Gastroesophageal sphincter (tissue), 4 donors: ENCODE results near the gene SUPT3H. TPM values are rescaled to one million over a fixed set of nuclear protein-coding genes. Genes with fewer than 3 reads are reported as not detected.

Source experiments
- ATAC-seq: fragments of 150-250 bp; one replicate; pipeline ENCODE4 v1.9.1; 2016; ENCODE audit warnings: mild to moderate bottlenecking, moderate library complexity
- H3K27ac ChIP-seq, 4 donors: fragments of 200-600 bp; sonication (generic) in 3 of 4; 1 replicate in 3 of 4; 2 replicates in 1 of 4; pipeline ENCODE4 v1.5.1; 2016 to 2019
- H3K27me3 ChIP-seq: fragments of 200-600 bp; sonication (generic); one replicate; pipeline ENCODE4 v1.5.1; 2019
- H3K36me3 ChIP-seq, 2 donors: fragments of 200-600 bp; sonication (generic); one replicate each; pipeline ENCODE4 v1.5.1; 2019; ENCODE audit warnings: control low read depth in 1 of 2
- H3K4me1 ChIP-seq, 3 donors: fragments of 200-600 bp; sonication (generic); 1 replicate in 2 of 3; 2 replicates in 1 of 3; pipeline ENCODE4 v1.5.1; 2016 to 2019; ENCODE audit warnings: control low read depth in 2 of 3
- H3K4me3 ChIP-seq, 2 donors: fragments of 200-600 bp; sonication (generic); one replicate each; pipeline ENCODE4 v1.5.1; 2019; ENCODE audit warnings: mild to moderate bottlenecking in 1 of 2, moderate library complexity in 1 of 2
- H3K9me3 ChIP-seq, 3 donors: fragments of 200-600 bp; sonication (generic); one replicate each; pipeline ENCODE4 v1.5.1; 2017 to 2019; ENCODE audit warnings: control low read depth in 2 of 3
- CTCF ChIP-seq, 4 experiments: fragments of 200-600 bp in 2 of 4; fragments of 450-650 bp in 2 of 4; sonication (generic) in 1 of 4; IDR thresholded peaks; one replicate each; pipeline ENCODE4 v1.5.1; 2017 to 2019; ENCODE audit warnings: antibody characterized with exemption in 4 of 4, mild to moderate bottlenecking in 2 of 4, moderate library complexity in 2 of 4
- EP300 ChIP-seq: sonication (generic); formaldehyde crosslinking; IDR thresholded peaks from one replicate; pipeline ENCODE4 v1.6.1; 2017; ENCODE audit warnings: antibody characterized with exemption, mild to moderate bottlenecking
- POLR2A ChIP-seq, 2 donors: fragments of 450-650 bp; IDR thresholded peaks; one replicate each; pipeline ENCODE4 v1.6.1; 2017; ENCODE audit warnings: antibody characterized with exemption in 2 of 2, mild to moderate bottlenecking in 2 of 2, moderate library complexity in 1 of 2
- POLR2AphosphoS5 ChIP-seq: sonication (generic); formaldehyde crosslinking; IDR thresholded peaks from one replicate; pipeline ENCODE4 v1.6.1; 2017; ENCODE audit warnings: antibody characterized with exemption
- WGBS, 2 donors: methylation state at CpG; one replicate each; pipeline ENCODE4 v1.1.5; 2018; ENCODE audit warnings: low coverage in 1 of 2; 5-methylcytosine and 5-hydroxymethylcytosine counted together
- total RNA-seq, 4 donors: library from RNA; depleted of rRNA; stranded (reverse); fragments of >200 nt; gene quantifications; one replicate each; pipeline ENCODE4 v1.1.0, GENCODE V29; 2016

SUPT3H gene
- total RNA-seq, 4 donors from 2014 or later, result 3.6 to 13.1 (median 7.6) TPM

GRCh38 chr6:45038226-45038625 is 339.5 kb downstream of the SUPT3H start:
- no peak for ATAC-seq
- Histone ChIP-seq H3K36me3 (no peaks in the 10 kb centered on the region), H3K27me3 (no peaks in the 10 kb centered on the region), H3K4me1 (no peaks in the 10 kb centered on the region), H3K9me3 (no peaks in the 10 kb centered on the region), H3K27ac (no peak overlapping the region), H3K4me3 (no peak overlapping the region)
- WGBS, 2 donors, result 59 to 77% methylated on average over 1 of the region's 1 CpG
- TF ChIP-seq POLR2A (IDR thresholded peaks at IDR 0.05) (no peak), POLR2AphosphoS5 (no peak), EP300 (no peak), CTCF (IDR thresholded peaks at IDR 0.05) (no peak)

GRCh38 chr6:45036103-45036502 is 341.6 kb downstream of the SUPT3H start:
- Histone ChIP-seq H3K4me1 (no peaks in the 10 kb centered on the region), H3K4me3 (no peak overlapping the region), H3K9me3 (no peaks in the 10 kb centered on the region), H3K27ac (no peak overlapping the region), H3K27me3 (no peaks in the 10 kb centered on the region), H3K36me3 (no peaks in the 10 kb centered on the region)
- 97 to 100% methylated on average over 3 of the region's 3 CpGs for WGBS, 2 donors
- no peak for ATAC-seq
- no peak for TF ChIP-seq POLR2AphosphoS5
- no peak for TF ChIP-seq EP300
- no peak for TF ChIP-seq POLR2A (IDR thresholded peaks at IDR 0.05)
- no peak for TF ChIP-seq CTCF (IDR thresholded peaks at IDR 0.05)

- WGBS, 2 donors, result 95 to 100% methylated on average over 1 to 2 of the region's 2 CpGs
- TF ChIP-seq POLR2A (IDR thresholded peaks at IDR 0.05) (no peak), EP300 (no peak), POLR2AphosphoS5 (no peak), CTCF (IDR thresholded peaks at IDR 0.05) (no peak)
These were observed 345.3 kb downstream of the SUPT3H start for GRCh38 chr6:45032426-45032825.

GRCh38 chr6:45031601-45032000 is 346.1 kb downstream of the SUPT3H start:
- Histone ChIP-seq H3K9me3 (peaks cover 0 to 16% (median 0%) of the 10 kb centered on the region in 3 donors), H3K4me3 (no peak overlapping the region), H3K27ac (no peak overlapping the region), H3K4me1 (no peaks in the 10 kb centered on the region), H3K36me3 (no peaks in the 10 kb centered on the region), H3K27me3 (no peaks in the 10 kb centered on the region)
- WGBS, 2 donors, result 90% methylated on average over 1 of the region's 1 CpG; no CpG with 5 or more reads in 1 of the 2 donors
- ATAC-seq, result no peak
- no peak for TF ChIP-seq EP300
- TF ChIP-seq CTCF (IDR thresholded peaks at IDR 0.05), result no peak
- TF ChIP-seq POLR2A (IDR thresholded peaks at IDR 0.05), result no peak
- no peak for TF ChIP-seq POLR2AphosphoS5

More at GRCh38 chr6:45032426-45032825, 345.3 kb downstream of the SUPT3H start:
- Histone ChIP-seq H3K36me3 (no peaks in the 10 kb centered on the region), H3K27me3 (no peaks in the 10 kb centered on the region), H3K9me3 (peaks cover 0 to 8% (median 0%) of the 10 kb centered on the region in 3 donors), H3K27ac (no peak overlapping the region), H3K4me1 (no peaks in the 10 kb centered on the region), H3K4me3 (no peak overlapping the region)
- ATAC-seq, result no peak

GRCh38 chr6:45027126-45027525 is 350.6 kb downstream of the SUPT3H start:
- Histone ChIP-seq H3K36me3 (no peaks in the 10 kb centered on the region), H3K27me3 (no peaks in the 10 kb centered on the region), H3K27ac (no peak overlapping the region), H3K4me3 (no peak overlapping the region), H3K4me1 (no peaks in the 10 kb centered on the region), H3K9me3 (peaks cover 0 to 19% (median 0%) of the 10 kb centered on the region in 3 donors)
- 82 to 86% methylated on average over 1 to 4 of the region's 4 CpGs for WGBS, 2 donors
- ATAC-seq, result no peak
- TF ChIP-seq EP300 (no peak), CTCF (IDR thresholded peaks at IDR 0.05) (no peak), POLR2A (IDR thresholded peaks at IDR 0.05) (no peak), POLR2AphosphoS5 (no peak)
